Fibroblast of mammary gland (primary cell): ENCODE results near the gene PEDS1.

ENCODE experiments used
- DNase-seq: peaks from one replicate; pipeline ENCODE4 v3.0.0-alpha.2; 2010; ENCODE audit warnings: low read depth
- H3K4me3 ChIP-seq: 2 replicates; pipeline ENCODE4 v1.5.1; 2011; ENCODE audit warnings: low read depth, mild to moderate bottlenecking, low read length, moderate library complexity; ENCODE audit not compliant: control insufficient read depth
- CTCF ChIP-seq: conservative IDR thresholded peaks from 2 replicates; pipeline ENCODE4 v1.5.1; 2011; ENCODE audit warnings: low read depth, low read length, inconsistent platforms; ENCODE audit not compliant: control insufficient read depth, insufficient read depth

Gene PEDS1

GRCh38 chr20:50115591-50116367 is 37.7 kb downstream of the PEDS1 start:
- DNase-seq: peak; percentile 97
- TF ChIP-seq CTCF: no peak
- peak overlapping the region; percentile 75 for H3K4me3 ChIP-seq

GRCh38 chr20:50115041-50115512 is 38.4 kb downstream of the PEDS1 start:
- H3K4me3 ChIP-seq: peak overlapping the region; percentile 75
- no peak for TF ChIP-seq CTCF
- DNase-seq: no peak

- peak; percentile 30 for DNase-seq
- peak overlapping the region; percentile 97 for H3K4me3 ChIP-seq
- no peak for TF ChIP-seq CTCF
Observed at GRCh38 chr20:50113420-50114224, 39.9 kb downstream of the PEDS1 start.

- peak; percentile 33 for TF ChIP-seq CTCF
- H3K4me3 ChIP-seq: peak within 1 kb of the TSS; percentile 97
- DNase-seq: peak; percentile 77
Observed at GRCh38 chr20:50112512-50113419, 40.8 kb downstream of the PEDS1 start, which contains the start of gene UBE2V1. UBE2V1 (minus strand) TSS chr20:50113150; CDS start chr20:50113128, 22 bp downstream.

- no peak for TF ChIP-seq CTCF
- no peak for DNase-seq
Observed at GRCh38 chr20:50111829-50112495, 41.6 kb downstream of the PEDS1 start.

More at GRCh38 chr20:50111829-50112495, 41.6 kb downstream of the PEDS1 start:
- peak overlapping the region; percentile 97 for H3K4me3 ChIP-seq
